HG03108 (cell line): ENCODE measurements around the gene CNIH2.
"Not testable (repeated sequence)": the region's sequence is repeated elsewhere in the genome, so short reads cannot be mapped to it uniquely, and the experiment has no call there.

Experiments
- ATAC-seq: cut with Tn5 transposase; IDR thresholded peaks from one replicate; pipeline ENCODE4 v1.9.1; 2021; ENCODE audit warnings: moderate library complexity; ENCODE audit not compliant: unreplicated experiment

The CNIH2 gene

GRCh38 chr11:66289548-66290329 lies 11.8 kb downstream of the CNIH2 start:
- ATAC-seq = peak; percentile 25

GRCh38 chr11:66290330-66290621 lies 12.3 kb downstream of the CNIH2 start:
- no peak for ATAC-seq

GRCh38 chr11:66291303-66291705 lies 13.3 kb downstream of the CNIH2 start:
- ATAC-seq = no peak

- no peak for ATAC-seq
These were observed 13.9 kb downstream of the CNIH2 start, which contains the start of gene TMEM151A for GRCh38 chr11:66291706-66292542. Gene TMEM151A, plus strand, starts transcription at chr11:66291894. Its CDS starts 120 bp downstream, at chr11:66292014.

- no peak for ATAC-seq
These were observed 14.8 kb downstream of the CNIH2 start for GRCh38 chr11:66292543-66293332.

- ATAC-seq = no peak
These were observed 15.4 kb downstream of the CNIH2 start for GRCh38 chr11:66293352-66293751.

- ATAC-seq = no peak
These were observed 16.0 kb downstream of the CNIH2 start for GRCh38 chr11:66293777-66294625.

GRCh38 chr11:66294626-66295620 lies 16.9 kb downstream of the CNIH2 start:
- ATAC-seq = no peak

- ATAC-seq = no peak
These were observed 19.6 kb downstream of the CNIH2 start for GRCh38 chr11:66297610-66298009.

GRCh38 chr11:66299186-66299585 lies 21.2 kb downstream of the CNIH2 start:
- no peak for ATAC-seq

- no peak for ATAC-seq
These were observed 24.7 kb downstream of the CNIH2 start for GRCh38 chr11:66302656-66303055.

- no peak for ATAC-seq
These were observed 31.5 kb downstream of the CNIH2 start for GRCh38 chr11:66309475-66309874.

- no peak for ATAC-seq
These were observed 32.3 kb downstream of the CNIH2 start for GRCh38 chr11:66310324-66310723.

GRCh38 chr11:66310803-66311440 lies 32.9 kb downstream of the CNIH2 start:
- not testable (repeated sequence) for ATAC-seq

GRCh38 chr11:66311470-66311964 lies 33.5 kb downstream of the CNIH2 start:
- no peak for ATAC-seq

- peak; percentile 57 for ATAC-seq
These were observed 34.1 kb downstream of the CNIH2 start for GRCh38 chr11:66311965-66312548.

- peak; percentile 51 for ATAC-seq
These were observed 34.8 kb downstream of the CNIH2 start for GRCh38 chr11:66312549-66313320.
